GM12892 (cell line): ENCODE data around the gene TOMM5.

ENCODE experiments used
- POLR2A ChIP-seq: IDR thresholded peaks from 2 replicates; pipeline ENCODE4 v1.6.1; 2011; ENCODE audit warnings: low read depth, low read length, control low read depth
- POLR2AphosphoS5 ChIP-seq: IDR thresholded peaks from 2 replicates; pipeline ENCODE4 v1.6.1; 2011; ENCODE audit warnings: low read depth, low read length, control low read depth

DNA sequence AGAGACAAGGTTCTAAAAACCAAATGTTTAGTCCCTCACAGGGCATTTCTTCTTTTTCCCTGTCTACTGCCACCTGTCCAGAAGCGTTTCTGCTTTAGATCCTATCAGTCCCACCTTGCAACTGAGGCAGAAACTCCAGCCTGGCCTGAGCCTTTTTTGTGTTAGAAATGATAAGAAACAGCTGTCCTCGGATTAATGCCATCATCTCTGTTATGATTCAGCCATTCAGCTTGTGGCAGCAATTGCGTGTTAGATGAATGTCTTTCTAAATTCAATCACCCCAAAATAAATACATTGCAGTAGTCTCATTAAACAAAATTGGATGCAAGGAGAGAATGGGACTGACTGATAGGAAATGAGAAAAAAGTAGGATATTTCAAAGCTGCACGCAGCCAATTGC lies 30.1 kb upstream of the TOMM5 start:
- TF ChIP-seq POLR2A (no peak), POLR2AphosphoS5 (no peak)
